NCI-H524 (cell line): ENCODE measurements around the gene UST.
"Not testable (repeated sequence)": the region's sequence is repeated elsewhere in the genome, so short reads cannot be mapped to it uniquely, and the experiment has no call there.

ENCODE experiments used
- DNase-seq, 2 experiments: peaks; one replicate each; lab custom pipeline; 2025; lab: John Stamatoyannopoulos, UW

Gene UST

DNA sequence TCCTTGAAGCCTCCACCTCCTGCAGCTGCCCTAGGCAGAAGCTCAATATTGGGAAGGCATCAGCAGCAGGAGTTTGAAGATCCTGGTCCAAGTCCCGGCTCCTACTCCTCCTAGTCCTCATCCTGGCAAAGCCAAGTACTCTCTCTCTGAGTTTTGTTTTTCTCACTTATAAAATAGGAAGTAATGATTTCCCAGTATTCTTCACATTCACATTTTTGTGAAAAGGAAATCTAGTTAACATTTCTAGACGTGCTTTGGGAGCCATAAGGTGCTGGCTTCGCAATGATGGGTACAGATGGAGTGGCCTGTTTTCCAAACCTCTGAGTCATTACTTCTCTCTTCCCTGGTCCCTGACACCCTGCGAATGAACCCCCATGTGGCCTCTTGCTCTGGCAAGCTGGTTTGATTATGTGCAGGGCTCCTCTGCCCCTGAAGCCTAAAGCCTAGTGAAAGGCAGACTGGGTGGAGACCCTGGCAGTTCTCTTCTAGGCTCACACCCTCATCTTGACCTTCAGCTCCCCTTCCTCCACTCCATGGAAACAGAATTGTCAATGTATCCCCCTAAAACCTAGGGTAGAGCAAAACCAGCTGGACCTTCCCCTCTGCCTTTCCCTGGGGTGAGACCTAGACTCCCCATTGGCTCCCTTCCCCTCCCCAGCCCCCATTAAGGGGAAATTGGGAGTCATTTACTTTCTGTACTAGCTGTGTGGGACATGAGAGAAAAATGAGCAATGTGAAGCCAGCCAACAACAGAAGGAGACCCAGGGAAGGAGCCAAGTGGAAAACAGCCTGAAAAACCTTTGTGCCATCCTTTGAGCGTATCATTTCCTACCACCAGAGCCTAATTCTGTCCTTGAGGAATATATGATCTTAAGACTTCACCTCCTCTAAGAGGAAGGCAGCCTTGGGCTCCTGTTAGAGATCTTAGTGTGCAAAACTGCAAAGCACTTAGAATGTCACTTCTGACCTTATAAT is 158.4 kb downstream of the UST start:
- no peak for DNase-seq

DNA sequence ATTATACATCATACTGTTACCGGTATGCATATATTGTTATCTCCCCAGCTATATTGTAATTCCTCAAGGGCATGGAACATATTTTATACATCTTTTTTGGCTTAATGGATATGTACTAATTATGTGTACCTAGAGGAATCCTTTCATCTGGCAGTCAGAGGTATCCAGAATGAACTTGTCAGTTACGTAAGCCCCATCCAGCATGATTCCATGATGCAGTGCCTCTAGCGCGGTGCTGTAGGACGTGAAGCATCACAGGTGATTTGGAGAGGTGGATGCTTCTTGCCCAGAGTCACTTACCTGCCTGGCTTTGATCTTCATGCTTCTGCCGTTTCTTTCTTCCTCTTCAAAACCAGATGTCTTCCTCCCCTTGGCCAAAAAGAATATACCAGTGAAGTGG is 159.1 kb downstream of the UST start:
- no peak for DNase-seq

DNA sequence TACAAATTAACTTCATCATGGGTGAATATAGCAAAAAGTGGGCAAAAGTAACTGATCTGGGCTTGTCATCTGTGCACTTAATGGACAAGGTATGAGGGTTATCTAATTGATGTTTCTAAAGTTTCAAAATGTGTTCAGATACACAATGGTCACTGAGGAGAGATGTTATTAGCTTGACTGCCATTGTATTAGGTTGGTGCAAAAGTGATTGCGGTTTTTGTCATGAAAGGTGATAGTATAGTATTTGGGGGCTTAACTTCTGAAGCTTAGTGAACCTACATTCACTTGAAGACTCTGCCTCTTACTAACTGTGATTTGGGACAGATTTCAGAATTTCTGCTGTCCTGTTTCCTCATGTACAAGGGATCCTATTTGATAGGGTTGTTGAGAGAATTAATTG is 159.6 kb downstream of the UST start:
- DNase-seq = no peak

DNA sequence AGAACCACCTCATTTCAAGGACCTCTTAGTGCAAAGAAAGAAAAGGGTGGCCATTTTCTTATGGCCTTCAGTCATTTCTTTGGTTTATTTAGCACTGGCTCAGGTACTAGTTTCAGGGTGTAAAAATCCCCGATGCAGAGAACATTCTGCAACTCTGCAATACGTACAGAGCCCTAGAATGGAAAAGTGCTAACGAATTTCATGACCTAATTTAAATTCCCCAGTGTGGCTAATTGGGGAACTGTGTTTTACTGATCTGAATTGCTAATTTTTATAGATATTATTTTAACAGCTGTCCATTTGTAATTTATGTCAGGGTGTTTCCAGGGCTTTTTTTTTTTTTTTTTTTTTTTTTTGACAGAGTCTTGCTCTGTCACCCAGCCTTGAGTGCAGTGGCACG is 160.7 kb downstream of the UST start:
- DNase-seq = no peak

DNA sequence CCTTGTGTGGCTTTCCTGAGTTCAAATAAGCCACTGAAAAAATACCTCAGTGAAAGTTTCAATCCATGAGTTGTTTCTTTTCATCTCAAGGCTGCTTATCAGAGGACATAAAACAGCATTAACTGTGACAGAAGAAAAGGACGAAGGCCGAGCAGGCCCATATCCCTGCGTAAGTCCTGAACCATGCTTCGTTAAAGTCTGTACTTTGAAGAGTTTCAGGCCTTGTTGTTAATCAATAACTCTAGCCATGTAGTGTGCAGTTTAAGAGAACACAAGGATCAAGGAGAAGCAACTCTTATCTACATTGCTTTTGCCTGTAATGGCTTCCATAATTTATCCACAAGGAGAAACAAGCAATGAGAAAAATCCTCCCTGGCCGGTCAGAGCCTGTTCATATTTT is 165.4 kb downstream of the UST start:
- DNase-seq = no peak

DNA sequence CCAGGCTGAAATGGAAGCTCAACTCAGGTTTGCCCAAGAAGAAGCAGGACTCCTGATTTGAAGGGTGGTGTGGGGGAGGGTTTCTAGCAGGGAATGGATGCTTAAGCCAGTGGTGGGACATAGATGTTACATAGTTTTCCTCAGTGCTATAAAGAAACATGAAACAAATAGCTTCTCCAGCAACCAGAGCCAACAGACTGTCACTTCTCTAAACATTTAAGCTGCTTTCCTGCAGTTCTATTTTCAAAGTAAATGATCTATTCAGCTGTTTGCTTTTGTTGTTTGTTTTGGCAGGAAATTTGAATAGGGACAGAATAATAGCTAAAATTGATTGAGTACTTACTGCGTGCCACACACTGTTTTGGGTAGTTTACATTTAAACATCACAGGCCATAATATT is 169.0 kb downstream of the UST start:
- DNase-seq = no peak

DNA sequence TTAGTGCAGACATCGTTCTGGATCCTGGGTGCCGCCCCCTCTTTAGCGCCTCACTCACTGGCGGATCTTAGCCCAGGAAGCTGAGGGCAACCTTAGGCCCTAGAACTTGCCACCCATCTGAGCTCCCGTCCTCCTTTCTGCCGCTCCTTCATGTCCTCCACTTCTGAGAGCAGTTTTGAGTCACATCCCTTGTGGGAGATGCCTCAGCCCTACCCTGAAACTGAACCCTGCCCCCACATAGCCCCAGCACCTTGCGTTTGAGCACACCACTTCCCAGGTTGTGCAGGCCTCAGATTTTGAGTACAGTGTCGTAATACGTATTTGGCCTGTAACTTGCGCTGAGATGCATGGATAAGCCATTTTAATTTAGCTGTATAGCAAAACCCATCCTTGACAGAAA is 169.7 kb downstream of the UST start:
- DNase-seq = not testable (repeated sequence)

DNA sequence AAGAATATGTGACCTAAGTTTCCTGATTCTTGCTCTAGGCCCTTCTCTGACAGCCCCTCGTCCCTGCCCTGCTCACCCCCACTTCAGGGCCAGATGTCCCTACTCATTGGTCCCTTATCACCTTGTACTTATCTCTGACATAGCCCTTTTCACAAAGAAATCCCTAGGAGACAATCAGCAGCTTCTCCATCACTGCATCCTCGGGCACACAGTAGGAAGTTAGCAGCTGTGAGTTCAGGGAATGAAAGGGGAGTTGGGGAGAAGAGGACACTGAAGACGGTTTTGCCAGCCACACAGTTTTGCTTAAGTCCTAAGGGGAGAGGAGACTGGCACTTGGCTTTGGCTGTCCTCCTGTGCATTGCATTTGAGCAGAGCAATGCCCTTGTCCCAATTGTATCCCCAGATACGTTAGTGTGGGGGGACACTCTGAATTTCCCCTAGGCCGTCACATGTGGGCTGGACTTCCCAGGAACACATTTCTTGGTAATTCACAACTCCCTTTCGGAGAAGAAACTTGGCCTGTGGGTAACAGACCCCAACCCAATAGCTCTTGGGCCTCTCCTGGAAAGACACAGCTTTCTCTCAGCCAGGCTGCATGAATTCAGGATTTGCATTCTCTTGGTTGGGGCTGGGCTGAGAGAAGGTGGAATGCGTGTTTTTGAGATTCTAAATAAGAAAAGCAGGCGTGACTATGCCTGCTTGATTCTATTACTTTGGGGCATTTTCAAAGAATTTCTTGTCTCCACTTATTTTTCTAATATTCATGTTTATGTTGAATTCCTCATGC is 177.6 kb downstream of the UST start:
- no peak for DNase-seq

DNA sequence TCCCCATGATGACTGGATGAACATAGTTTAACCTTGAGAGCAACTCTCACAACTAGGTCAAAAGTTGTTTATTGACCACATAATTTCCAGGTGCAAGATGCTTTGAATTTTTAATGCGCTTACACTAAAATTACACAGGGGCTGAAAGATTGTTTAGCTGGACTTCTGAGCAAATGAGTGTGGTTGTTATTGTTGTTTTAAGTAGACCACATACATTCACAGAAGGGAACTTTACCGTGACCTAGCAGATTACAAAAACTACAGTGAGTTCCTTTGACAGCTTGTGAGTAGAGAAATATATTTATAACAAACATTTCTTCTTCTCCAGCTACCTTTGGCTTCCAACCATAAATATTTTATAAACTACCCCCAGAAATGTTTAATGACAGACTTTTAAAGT is 178.9 kb downstream of the UST start:
- no peak for DNase-seq

DNA sequence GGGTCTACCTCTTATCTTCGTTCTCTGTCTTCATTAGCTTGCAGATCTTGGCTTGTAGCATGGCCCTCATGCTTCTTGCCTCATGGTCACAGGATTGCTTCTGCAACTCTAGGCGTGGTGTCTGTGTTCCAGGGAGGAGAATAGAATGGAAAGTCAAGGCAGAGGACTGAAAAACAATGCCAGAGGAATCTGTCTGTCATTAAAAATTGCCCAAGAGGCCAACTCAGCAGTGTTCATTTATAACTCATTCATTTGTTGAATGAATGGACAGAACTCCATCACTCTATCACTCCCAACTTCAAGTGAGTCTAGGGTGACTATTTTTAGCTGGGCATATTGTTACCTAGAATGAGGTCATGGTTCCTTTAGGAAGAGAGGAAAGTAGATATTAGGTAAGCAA is 179.6 kb downstream of the UST start:
- no peak for DNase-seq

DNA sequence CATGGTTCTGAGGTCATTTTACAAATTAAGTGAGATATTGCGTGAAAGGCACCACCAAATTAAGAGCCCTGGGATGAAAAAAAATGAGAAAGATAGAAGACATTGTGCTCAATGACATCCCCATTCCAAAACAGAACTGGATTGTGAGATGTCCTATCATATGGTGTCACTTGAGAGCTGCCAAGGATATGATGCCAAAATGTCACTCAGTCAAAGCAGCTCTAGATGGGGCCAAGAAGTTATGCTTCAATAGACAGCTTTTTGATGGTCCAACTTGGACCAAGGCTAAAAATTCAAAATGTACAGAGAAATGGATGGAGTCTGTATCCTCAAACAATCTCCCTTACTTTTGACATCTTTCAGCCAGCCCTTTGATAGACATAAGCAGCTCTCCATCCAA is 180.8 kb downstream of the UST start:
- no peak for DNase-seq

DNA sequence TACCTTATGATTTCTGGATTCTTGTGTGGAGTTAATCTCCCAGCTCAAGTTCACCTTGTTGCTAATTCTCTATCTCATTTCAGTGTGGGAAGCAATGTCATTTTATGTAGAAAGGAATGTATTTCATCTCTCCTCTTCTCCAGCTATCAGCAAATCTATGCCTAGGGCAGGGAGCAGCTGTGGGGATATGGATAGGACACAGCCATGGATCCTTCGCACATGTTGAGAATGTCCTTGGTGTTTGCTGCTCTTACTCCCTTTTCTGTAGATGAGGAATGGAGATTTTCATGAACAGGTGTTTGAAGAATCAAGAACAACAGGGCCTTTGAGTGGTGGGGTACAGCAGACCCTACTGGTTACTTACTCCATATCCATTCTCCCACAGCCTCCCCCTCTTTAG is 182.0 kb downstream of the UST start:
- DNase-seq = no peak

DNA sequence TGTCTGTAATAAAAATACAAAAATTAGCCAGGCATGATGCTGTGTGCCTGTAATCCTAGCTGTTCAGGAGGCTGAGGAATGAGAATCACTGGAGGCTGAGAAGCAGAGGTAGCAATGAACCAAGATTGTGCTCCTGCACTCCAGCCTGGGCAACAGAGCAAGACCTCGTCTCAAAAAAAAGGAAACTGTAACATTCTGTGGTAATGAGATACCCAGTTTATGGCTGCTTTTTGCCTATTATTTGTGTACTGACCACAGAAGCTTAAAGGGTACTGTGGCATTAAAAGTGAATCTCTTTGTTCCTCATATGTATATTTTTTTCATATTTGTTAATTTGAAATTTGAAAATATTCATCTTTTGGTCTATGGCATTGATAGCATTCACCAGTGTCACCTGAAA is 185.4 kb downstream of the UST start:
- no peak for DNase-seq

DNA sequence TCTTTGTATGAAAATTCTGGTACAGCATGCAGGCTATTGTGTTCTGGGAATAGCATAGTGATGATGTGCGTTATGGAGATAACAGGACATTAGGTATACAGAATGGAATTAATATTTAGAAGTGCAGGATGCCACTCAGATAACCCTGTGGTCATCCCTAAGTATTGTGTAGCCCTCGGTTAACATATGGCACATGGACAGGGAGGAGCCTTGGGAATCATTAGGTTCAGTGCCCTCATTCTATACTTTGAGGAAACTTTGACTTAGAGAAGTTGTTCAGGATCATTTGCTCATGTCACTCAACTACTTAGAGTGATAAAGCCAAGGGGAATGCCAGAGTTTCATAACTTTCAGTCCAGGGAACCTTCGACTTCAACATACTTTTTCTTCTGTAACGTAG is 185.9 kb downstream of the UST start:
- DNase-seq = no peak

DNA sequence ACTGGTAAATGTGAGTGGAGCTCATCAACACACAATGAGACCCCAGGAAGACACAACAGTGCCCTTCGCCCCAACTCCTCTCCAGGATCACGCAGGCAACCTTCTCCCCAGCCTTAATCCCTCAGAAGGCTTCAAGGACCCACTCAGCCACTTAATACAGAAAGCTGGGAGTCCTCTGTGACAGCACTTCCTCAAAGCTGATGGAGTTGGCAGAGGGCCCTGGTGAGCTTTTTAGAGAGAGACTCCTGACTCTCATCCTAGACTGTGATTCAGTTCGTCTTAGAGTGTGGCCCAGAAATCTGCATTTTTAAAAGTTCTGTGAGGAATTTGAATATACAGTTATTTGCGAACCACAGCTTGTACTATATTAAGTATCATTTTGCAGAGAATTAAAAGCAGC is 187.7 kb downstream of the UST start:
- DNase-seq = peak; percentile 27 to 57

DNA sequence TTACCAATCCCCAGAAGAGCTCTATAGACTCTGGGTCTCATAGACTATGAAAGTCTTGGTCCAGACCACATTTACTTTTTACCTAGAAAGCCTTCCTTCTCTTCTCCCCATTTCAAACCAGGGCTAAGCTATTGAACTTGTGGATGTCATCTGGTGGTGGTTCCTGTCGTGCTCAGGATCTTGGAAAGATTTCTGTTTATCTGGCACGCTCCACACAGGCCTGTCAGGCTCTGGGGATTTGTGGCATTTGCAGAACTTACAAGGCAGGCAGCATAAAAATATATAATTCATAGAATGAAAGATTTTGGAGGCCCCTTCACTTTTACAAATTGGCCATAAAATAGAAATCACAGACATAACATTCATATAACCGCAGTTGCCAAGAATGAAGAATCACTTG is 188.1 kb downstream of the UST start:
- no peak for DNase-seq

DNA sequence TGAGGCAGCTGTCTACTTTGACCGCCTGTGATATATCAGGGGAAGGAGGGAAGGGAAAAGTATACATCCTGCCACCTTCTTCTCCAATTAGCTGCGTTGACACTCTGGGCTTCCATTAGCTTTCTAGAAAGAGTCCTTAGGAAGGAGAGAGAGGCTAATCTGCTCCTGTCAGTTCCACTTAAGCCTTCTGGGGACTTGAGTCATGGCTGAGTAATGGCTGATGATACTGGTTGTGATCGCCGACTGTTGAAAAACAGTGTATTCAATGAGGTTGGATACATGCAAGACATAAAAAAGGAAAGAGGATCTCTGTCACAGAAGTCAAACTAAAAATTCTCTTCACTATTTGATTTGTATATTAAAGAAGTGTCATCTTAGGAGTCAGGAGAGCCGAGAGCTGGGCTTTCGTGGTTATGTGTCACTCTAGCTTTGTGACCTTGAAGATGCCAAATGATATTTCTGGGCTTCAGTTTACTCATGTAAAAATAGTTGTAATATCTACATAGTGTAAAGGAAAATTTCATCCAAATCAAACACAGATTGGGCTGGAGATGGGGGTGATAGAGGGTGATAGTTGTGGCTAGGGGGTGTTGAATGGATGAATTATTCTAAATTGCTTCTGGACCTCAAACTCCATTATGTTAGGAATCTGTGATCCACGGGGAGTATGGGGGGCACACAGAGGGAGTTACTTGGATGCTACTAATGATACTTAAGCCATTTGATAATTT is 189.0 kb downstream of the UST start:
- DNase-seq = peak in 1 of 2 experiments; percentile 5

DNA sequence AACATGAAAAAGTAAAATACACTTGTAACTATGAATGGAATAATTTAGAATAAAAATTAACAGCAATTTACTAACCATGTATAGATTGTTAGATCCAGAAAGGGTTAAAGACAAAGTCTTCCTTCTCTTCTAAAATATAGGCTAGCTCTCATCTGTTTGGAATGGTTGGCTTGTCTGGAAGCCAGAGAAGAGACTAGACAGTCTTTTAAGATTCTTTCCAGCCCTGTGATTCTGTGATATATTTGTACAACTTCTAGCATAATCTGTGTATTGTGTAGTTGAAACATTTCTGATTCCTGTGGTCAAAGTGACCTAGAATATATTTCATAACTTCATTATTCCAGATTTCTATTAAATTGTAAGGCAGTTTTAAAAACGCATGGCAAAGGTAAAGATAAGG is 196.6 kb downstream of the UST start:
- DNase-seq = no peak

DNA sequence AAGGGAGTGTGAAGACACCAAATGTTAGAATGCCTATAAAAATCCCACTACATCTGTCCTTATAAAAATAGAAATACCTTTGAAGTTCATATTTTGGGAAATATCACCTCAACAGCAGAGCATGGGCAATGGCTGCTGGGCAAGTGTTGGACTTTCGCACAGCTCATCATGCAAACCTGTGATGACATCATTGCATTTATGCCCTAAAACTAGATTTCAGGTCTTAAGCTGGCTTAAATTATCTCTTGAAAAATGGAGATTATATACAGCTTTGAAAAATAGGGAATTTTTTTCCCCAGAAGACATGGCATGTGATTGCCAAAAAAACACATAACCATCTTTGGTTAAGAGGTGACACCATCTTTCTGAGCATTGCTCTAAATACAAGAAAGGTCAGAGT is 197.8 kb downstream of the UST start:
- DNase-seq = no peak

DNA sequence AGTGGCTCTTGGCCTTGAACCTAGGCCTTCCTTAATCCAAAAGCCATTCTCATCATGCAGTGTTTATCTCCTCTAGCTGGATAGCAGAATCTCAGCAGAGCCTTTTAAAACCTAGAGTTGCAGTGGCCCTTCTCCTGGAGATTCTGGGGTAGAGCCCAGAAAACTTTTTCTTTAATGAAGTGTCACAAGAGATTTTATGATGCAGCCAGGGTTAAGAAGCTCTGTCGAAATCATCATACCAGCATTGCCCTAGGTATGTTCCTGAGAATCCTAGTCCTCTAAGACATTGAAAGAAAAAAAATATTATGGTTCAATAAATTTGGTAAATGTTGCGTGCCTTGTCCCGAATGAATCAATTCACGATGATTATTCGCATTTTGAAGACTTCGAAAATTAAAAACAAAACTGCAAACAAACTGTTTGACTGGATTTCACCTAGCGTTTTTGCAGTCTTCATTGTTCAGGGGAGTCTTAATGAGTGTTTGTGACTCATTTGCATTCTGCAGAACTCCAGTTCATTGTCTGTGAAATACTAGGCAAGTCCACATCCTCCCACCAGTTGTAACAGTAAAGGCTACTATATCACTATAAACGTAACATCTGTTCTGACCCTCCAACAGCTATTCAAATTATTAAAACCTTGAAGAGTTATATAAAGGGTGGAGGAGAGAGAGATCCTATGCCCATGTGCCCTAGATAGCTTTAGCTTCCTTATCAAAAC is 198.6 kb downstream of the UST start:
- DNase-seq = peak in 1 of 2 experiments; percentile 23

DNA sequence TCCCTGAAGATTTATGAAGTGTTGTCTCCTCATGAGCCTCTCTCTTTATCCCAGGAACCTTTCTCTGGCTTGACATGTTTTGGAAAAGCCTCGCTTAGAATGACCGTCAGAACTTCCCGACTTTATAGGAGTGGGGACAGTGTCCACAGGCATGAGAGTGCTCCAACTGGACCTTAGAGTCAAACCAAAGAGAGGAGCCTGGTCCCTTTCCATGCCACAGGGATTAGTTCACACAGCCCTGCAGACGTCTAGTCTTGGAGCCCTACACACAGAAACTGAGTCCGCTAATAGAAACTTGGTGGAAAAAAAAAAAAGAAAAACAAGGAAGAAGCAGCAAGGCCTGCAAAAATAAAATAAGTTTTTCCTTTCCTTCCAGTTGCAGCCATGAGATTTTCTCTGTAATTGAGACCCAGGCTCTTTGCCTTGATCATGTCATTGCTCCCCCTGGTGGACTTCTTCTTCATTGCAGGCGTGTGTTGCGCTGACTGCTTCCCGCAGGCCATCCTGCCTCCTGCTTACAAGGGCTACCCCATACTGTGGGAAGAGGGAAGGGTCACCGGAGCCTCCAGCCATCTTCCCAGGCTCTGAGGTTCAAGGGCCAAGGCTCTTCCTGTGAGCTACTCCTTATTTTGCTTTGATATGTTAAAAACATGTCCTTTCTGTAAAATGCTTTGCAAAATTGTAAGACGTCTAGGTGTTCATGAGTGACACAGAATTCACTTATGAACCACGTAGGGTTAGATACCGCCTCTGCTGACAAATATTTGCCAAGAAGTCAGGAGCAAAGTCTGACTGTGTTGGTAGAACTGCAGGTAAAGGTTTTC is 201.0 kb downstream of the UST start:
- peak; percentile 72 to 84 for DNase-seq
